HEK293 (cell line): Measurements from ENCODE around the gene UBE2D2.
A peak's percentile ranks its signal among the peaks of the same experiment; 100 is the strongest.

Source experiments
- CTCF ChIA-PET: fragments of 350-600 bp; formaldehyde crosslinking; extraction: SDS; loops from one replicate; lab custom pipeline; 2021; ENCODE audit warnings: antibody characterized with exemption; lab: Yijun Ruan, JAX
- POLR2A ChIA-PET: fragments of 300-600 bp; formaldehyde crosslinking; extraction: SDS; loops from one replicate; lab custom pipeline; 2020; ENCODE audit warnings: antibody characterized with exemption, inconsistent platforms; lab: Yijun Ruan, JAX
- H3K27ac ChIP-seq: fragments of 200-500 bp; sonication (Bioruptor generic); 2 replicates; pipeline ENCODE4 v1.5.1; 2014; ENCODE audit warnings: low read depth, low read length, control low read depth, inconsistent platforms; ENCODE audit errors: extremely low read depth
- H3K36me3 ChIP-seq, 2 experiments: fragments of 200-500 bp in 1 of 2; sonication (Bioruptor generic) in 1 of 2; 1 replicate in 1 of 2; 2 replicates in 1 of 2; pipeline ENCODE4 v1.5.1; 2014 to 2017; ENCODE audit warnings: inconsistent platforms in 2 of 2, low read length in 2 of 2; ENCODE audit not compliant: control insufficient read depth in 2 of 2, insufficient read depth in 1 of 2
- H3K4me1 ChIP-seq: fragments of 200-500 bp; sonication (Bioruptor generic); 2 replicates; pipeline ENCODE4 v1.5.1; 2014; ENCODE audit warnings: mild to moderate bottlenecking, low read length, inconsistent platforms; ENCODE audit not compliant: control insufficient read depth, insufficient read depth
- H3K4me3 ChIP-seq: 2 replicates; pipeline ENCODE4 v1.5.1; 2011; ENCODE audit warnings: low read depth, mild to moderate bottlenecking, control low read depth, low read length, moderate library complexity
- H3K9me3 ChIP-seq: fragments of 200-500 bp; sonication (Bioruptor generic); 2 replicates; pipeline ENCODE4 v1.5.1; 2014; ENCODE audit warnings: low read depth, low read length, inconsistent platforms; ENCODE audit not compliant: control insufficient read depth, insufficient read depth
- GLI2 ChIP-seq: fragments of 450-650 bp; formaldehyde crosslinking; IDR thresholded peaks from 2 replicates; pipeline ENCODE4; 2017; ENCODE audit warnings: missing biosample characterization, missing genetic modification characterization, low read depth, borderline replicate concordance
- OVOL3 ChIP-seq: fragments of 450-650 bp; formaldehyde crosslinking; IDR thresholded peaks from 2 replicates; pipeline ENCODE4 v1.5.1; 2016; ENCODE audit warnings: missing biosample characterization, missing genetic modification characterization
- PRDM1 ChIP-seq: fragments of 450-650 bp; formaldehyde crosslinking; IDR thresholded peaks from 2 replicates; pipeline ENCODE4; 2016; ENCODE audit warnings: missing biosample characterization, missing genetic modification characterization
- ZBTB21 ChIP-seq: fragments of 450-650 bp; formaldehyde crosslinking; IDR thresholded peaks from 2 replicates; pipeline ENCODE4 v1.5.1; 2017; ENCODE audit warnings: missing biosample characterization, missing genetic modification characterization
- ZNF10 ChIP-seq: fragments of 450-650 bp; formaldehyde crosslinking; IDR thresholded peaks from 2 replicates; pipeline ENCODE4 v1.5.1; 2017; ENCODE audit warnings: missing biosample characterization, missing genetic modification characterization
- ZNF571 ChIP-seq: fragments of 450-650 bp; formaldehyde crosslinking; IDR thresholded peaks from 2 replicates; pipeline ENCODE4 v1.5.0; 2017; ENCODE audit warnings: missing biosample characterization, missing genetic modification characterization
- ZNF585B ChIP-seq: fragments of 450-650 bp; formaldehyde crosslinking; IDR thresholded peaks from 2 replicates; pipeline ENCODE4 v1.5.1; 2016; ENCODE audit warnings: missing biosample characterization, missing genetic modification characterization
- ZNF664 ChIP-seq: fragments of 450-650 bp; formaldehyde crosslinking; IDR thresholded peaks from 2 replicates; pipeline ENCODE4 v1.5.1; 2016; ENCODE audit warnings: missing biosample characterization, missing genetic modification characterization
- ZNF76 ChIP-seq: fragments of 450-650 bp; formaldehyde crosslinking; IDR thresholded peaks from 2 replicates; pipeline ENCODE4; 2016; ENCODE audit warnings: low read depth, missing biosample characterization, missing genetic modification characterization, borderline replicate concordance
- TF ChIP-seq, protein P1 (sequence below): fragments of 450-650 bp; formaldehyde crosslinking; IDR thresholded peaks from 2 replicates; pipeline ENCODE4 v1.5.1; 2016; ENCODE audit warnings: missing biosample characterization, missing genetic modification characterization
- TF ChIP-seq, protein P2 (sequence below): fragments of 450-650 bp; formaldehyde crosslinking; conservative IDR thresholded peaks from 2 replicates; pipeline ENCODE4 v1.5.1; 2016; ENCODE audit warnings: low read depth, missing biosample characterization, missing genetic modification characterization
- TF ChIP-seq, protein P3 (sequence below): fragments of 450-650 bp; formaldehyde crosslinking; IDR thresholded peaks from 2 replicates; pipeline ENCODE4 v1.5.1; 2016; ENCODE audit warnings: missing biosample characterization, missing genetic modification characterization
- TF ChIP-seq, protein P4 (sequence below): fragments of 450-650 bp; formaldehyde crosslinking; IDR thresholded peaks from 2 replicates; pipeline ENCODE4 v1.5.1; 2017; ENCODE audit warnings: missing biosample characterization, mild to moderate bottlenecking, missing genetic modification characterization, moderate library complexity

The UBE2D2 gene

DNA sequence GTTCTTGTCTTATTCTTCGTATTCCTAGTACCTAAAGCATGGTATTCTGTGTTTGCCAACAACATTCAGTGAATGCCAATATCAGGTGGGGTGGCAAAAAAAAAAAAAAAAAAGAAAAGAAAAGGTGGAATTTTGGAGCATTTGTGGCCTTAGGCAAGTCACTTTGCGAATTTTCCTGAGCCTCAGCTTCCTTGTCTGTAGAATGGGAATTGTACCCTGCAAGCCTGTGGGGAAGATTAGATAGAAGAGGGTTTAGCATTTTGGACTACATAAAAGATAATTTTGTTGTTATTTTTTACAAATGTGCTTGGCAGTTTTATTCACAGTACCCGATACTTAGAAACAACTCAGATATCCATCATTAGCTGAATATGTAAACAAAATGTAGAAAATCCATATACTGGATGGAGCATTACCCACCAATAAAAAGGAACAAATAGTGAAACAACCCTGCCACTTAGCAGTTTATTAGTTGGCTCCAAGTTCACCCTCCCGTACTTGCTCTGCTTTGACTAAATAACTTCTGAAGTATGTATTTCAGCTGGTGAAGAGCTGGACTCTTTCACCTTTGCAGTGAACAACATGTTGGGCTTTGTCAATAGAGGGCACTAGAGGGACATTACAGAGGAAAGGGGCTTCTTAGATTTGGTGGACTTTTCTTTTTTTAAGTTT, 13.6 kb downstream of the UBE2D2 start (continued):
- TF ChIP-seq, protein P1, sequence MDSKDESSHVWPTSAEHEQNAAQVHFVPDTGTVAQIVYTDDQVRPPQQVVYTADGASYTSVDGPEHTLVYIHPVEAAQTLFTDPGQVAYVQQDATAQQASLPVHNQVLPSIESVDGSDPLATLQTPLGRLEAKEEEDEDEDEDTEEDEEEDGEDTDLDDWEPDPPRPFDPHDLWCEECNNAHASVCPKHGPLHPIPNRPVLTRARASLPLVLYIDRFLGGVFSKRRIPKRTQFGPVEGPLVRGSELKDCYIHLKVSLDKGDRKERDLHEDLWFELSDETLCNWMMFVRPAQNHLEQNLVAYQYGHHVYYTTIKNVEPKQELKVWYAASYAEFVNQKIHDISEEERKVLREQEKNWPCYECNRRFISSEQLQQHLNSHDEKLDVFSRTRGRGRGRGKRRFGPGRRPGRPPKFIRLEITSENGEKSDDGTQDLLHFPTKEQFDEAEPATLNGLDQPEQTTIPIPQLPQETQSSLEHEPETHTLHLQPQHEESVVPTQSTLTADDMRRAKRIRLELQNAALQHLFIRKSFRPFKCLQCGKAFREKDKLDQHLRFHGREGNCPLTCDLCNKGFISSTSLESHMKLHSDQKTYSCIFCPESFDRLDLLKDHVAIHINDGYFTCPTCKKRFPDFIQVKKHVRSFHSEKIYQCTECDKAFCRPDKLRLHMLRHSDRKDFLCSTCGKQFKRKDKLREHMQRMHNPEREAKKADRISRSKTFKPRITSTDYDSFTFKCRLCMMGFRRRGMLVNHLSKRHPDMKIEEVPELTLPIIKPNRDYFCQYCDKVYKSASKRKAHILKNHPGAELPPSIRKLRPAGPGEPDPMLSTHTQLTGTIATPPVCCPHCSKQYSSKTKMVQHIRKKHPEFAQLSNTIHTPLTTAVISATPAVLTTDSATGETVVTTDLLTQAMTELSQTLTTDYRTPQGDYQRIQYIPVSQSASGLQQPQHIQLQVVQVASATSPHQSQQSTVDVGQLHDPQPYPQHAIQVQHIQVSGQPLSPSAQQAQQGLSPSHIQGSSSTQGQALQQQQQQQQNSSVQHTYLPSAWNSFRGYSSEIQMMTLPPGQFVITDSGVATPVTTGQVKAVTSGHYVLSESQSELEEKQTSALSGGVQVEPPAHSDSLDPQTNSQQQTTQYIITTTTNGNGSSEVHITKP (tag by site-specific recombination) = peak; percentile 56; the same call in 1 of the 2 replicates
- TF ChIP-seq ZNF585B (tag by site-specific recombination) (no peak), PRDM1 (peak; percentile 22; the same call in 1 of the 2 replicates), ZNF10 (peak; percentile 38; the same call in 1 of the 2 replicates), OVOL3 (no peak), ZBTB21 (no peak), GLI2 (no peak), ZNF664 (0 out of 2 replicates have a peak, but pooled peaks have one; percentile 7), ZNF76 (no peak)
- TF ChIP-seq, protein P2, sequence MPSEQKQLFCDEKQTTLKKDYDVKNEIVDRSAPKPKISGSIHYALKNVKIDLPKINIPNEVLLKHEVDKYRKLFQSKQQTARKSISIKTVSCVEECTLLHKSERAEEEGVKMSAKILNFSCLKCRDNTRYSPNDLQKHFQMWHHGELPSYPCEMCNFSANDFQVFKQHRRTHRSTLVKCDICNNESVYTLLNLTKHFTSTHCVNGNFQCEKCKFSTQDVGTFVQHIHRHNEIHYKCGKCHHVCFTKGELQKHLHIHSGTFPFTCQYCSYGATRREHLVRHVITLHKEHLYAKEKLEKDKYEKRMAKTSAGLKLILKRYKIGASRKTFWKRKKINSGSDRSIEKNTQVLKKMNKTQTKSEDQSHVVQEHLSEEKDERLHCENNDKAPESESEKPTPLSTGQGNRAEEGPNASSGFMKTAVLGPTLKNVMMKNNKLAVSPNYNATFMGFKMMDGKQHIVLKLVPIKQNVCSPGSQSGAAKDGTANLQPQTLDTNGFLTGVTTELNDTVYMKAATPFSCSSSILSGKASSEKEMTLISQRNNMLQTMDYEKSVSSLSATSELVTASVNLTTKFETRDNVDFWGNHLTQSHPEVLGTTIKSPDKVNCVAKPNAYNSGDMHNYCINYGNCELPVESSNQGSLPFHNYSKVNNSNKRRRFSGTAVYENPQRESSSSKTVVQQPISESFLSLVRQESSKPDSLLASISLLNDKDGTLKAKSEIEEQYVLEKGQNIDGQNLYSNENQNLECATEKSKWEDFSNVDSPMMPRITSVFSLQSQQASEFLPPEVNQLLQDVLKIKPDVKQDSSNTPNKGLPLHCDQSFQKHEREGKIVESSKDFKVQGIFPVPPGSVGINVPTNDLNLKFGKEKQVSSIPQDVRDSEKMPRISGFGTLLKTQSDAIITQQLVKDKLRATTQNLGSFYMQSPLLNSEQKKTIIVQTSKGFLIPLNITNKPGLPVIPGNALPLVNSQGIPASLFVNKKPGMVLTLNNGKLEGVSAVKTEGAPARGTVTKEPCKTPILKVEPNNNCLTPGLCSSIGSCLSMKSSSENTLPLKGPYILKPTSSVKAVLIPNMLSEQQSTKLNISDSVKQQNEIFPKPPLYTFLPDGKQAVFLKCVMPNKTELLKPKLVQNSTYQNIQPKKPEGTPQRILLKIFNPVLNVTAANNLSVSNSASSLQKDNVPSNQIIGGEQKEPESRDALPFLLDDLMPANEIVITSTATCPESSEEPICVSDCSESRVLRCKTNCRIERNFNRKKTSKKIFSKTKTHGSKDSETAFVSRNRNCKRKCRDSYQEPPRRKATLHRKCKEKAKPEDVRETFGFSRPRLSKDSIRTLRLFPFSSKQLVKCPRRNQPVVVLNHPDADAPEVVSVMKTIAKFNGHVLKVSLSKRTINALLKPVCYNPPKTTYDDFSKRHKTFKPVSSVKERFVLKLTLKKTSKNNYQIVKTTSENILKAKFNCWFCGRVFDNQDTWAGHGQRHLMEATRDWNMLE (tag by site-specific recombination) = no peak
- TF ChIP-seq, protein P3, sequence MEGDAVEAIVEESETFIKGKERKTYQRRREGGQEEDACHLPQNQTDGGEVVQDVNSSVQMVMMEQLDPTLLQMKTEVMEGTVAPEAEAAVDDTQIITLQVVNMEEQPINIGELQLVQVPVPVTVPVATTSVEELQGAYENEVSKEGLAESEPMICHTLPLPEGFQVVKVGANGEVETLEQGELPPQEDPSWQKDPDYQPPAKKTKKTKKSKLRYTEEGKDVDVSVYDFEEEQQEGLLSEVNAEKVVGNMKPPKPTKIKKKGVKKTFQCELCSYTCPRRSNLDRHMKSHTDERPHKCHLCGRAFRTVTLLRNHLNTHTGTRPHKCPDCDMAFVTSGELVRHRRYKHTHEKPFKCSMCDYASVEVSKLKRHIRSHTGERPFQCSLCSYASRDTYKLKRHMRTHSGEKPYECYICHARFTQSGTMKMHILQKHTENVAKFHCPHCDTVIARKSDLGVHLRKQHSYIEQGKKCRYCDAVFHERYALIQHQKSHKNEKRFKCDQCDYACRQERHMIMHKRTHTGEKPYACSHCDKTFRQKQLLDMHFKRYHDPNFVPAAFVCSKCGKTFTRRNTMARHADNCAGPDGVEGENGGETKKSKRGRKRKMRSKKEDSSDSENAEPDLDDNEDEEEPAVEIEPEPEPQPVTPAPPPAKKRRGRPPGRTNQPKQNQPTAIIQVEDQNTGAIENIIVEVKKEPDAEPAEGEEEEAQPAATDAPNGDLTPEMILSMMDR (tag by site-specific recombination) = 0 out of 2 replicates have a peak, but pooled peaks have one; percentile 16

DNA sequence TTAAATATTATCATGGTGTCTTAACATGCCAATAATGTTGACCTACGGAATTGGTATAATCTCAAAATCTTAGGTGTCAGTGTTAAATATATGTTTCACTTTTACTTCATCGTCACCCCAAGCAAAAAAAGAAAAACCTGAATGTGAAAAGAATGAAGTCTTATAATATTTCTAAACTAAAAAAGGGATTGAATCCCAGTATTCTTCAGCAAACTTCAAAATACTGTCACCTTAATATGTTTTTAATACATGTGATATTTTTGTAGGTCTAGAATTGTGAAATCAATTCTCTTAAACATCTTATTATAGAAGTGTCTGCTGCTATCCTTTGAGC, 14.1 kb downstream of the UBE2D2 start:
- CTCF ChIA-PET = interaction anchor here (0.5 to 2.8 kb wide), 11 partner anchors 9 to 1472 kb away, joined by 3 to 22 read pairs (median 6); partner anchors contain the start of gene CXXC5
- Histone ChIP-seq H3K36me3 (peaks cover 13 to 17% of the 10 kb centered on the region in 2 experiments; a peak in 2 of 3 replicates), H3K4me1 (peaks cover 2% of the 10 kb centered on the region), H3K4me3 (no peak overlapping the region)
- TF ChIP-seq, protein P4, sequence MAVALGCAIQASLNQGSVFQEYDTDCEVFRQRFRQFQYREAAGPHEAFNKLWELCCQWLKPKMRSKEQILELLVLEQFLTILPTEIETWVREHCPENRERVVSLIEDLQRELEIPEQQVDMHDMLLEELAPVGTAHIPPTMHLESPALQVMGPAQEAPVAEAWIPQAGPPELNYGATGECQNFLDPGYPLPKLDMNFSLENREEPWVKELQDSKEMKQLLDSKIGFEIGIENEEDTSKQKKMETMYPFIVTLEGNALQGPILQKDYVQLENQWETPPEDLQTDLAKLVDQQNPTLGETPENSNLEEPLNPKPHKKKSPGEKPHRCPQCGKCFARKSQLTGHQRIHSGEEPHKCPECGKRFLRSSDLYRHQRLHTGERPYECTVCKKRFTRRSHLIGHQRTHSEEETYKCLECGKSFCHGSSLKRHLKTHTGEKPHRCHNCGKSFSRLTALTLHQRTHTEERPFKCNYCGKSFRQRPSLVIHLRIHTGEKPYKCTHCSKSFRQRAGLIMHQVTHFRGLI (tag by site-specific recombination) = peak; percentile 1; the same call in 1 of the 2 replicates
- TF ChIP-seq ZNF571 (tag by site-specific recombination) = no peak
- TF ChIP-seq, all 188 proteins: peak for 1
- Histone ChIP-seq H3K27ac (no peak overlapping the region), H3K9me3 (no peaks in the 10 kb centered on the region)
- POLR2A ChIA-PET = interaction anchor here (1.2 to 2.5 kb wide), 2 partner anchors 10 to 14 kb away, joined by 4 to 8 read pairs; partner anchors contain the start of gene UBE2D2
